ENCODE results near the gene ATP6V0A1. TPM values are rescaled to one million over a fixed set of nuclear protein-coding genes. Genes with fewer than 3 reads are reported as not detected.
"Not testable (repeated sequence)": the region's sequence is repeated elsewhere in the genome, so short reads cannot be mapped to it uniquely, and the experiment has no call there.

ATP6V0A1 gene
- total RNA-seq, 2 experiments from 2014 or later = 5.8 to 7.1 TPM

GRCh38 chr17:42453439-42453838, 5.2 kb upstream of the ATP6V0A1 start:
- CTCF ChIA-PET = interaction anchor here (1.3 kb wide), 1 partner anchor 74 kb away, joined by 3 read pairs; no protein-coding TSS in a partner anchor
- TF ChIP-seq, protein P1, sequence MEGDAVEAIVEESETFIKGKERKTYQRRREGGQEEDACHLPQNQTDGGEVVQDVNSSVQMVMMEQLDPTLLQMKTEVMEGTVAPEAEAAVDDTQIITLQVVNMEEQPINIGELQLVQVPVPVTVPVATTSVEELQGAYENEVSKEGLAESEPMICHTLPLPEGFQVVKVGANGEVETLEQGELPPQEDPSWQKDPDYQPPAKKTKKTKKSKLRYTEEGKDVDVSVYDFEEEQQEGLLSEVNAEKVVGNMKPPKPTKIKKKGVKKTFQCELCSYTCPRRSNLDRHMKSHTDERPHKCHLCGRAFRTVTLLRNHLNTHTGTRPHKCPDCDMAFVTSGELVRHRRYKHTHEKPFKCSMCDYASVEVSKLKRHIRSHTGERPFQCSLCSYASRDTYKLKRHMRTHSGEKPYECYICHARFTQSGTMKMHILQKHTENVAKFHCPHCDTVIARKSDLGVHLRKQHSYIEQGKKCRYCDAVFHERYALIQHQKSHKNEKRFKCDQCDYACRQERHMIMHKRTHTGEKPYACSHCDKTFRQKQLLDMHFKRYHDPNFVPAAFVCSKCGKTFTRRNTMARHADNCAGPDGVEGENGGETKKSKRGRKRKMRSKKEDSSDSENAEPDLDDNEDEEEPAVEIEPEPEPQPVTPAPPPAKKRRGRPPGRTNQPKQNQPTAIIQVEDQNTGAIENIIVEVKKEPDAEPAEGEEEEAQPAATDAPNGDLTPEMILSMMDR (IDR thresholded peaks at IDR 0.05) = no peak
- Mint-ChIP-seq H3K9me3 (no peaks in the 10 kb centered on the region), H3K4me3 (no peak overlapping the region), H3K4me1 (ENCODE audit: low read depth) (peaks cover 20% of the 10 kb centered on the region), H3K27me3 (peaks cover 3% of the 10 kb centered on the region), H3K36me3 (ENCODE audit: low read depth) (no peaks in the 10 kb centered on the region), H3K27ac (no peak overlapping the region)
- POLR2A ChIA-PET = no interaction called here
- intact Hi-C loops (cut with micrococcal nuclease) = no loop called here
- DNase-seq (no peak), ATAC-seq (no peak)

- CTCF ChIA-PET = interaction anchor here (0.9 to 1.4 kb wide), 2 partner anchors 18 to 63 kb away, joined by 3 read pairs; no protein-coding TSS in a partner anchor
- H3K9me3 Mint-ChIP-seq; H3K36me3 Mint-ChIP-seq (ENCODE audit: low read depth); ATAC-seq; H3K27me3 Mint-ChIP-seq; H3K27ac Mint-ChIP-seq; DNase-seq; H3K4me3 Mint-ChIP-seq; intact Hi-C loops (cut with micrococcal nuclease); POLR2A ChIA-PET: not testable (repeated sequence)
- H3K4me1 Mint-ChIP-seq (ENCODE audit: low read depth) = peaks cover 34% of the 10 kb centered on the region
Measured at GRCh38 chr17:42454987-42455386, 3.7 kb upstream of the ATP6V0A1 start.

DNA sequence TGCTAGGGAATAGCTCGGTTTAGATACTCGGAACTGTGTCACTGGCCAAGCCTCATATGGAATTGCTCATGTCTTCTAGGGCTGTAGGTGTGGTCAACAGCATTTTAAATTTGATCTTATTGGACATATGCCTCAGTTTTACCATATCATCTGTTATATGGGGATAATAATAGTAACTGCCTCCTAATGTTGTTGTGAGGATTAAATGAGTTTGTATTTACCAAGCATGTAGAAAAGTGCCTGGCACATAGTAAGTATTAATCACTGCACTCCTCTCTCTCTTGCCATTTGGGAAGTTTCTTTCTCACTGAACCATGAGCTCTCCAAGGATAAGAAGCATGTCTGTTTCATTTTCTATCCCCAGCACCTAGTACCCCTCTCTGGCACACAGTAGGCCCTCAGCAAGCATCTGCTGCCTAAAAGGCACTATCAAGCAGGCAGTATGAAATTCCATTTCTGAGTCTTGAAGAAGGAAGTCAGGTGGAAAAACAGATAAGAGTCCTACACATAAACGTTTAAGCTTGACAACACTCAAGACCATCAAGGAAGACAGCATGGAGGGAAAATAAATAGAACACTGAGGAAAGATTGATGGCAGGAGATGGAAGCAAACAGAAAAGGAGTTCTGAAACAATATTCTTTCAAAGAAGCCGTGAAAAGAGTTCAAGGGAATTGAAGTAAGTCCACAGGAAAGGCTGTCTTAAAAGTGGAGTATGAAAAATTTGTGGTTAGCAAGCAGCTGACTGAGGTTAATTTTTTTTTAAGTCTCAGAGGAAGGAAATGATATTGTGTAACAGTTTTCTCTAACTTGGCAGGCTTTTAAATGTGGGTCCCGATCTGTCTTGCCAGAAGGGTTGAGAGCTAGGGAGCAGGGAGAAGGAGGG, 2.2 kb upstream of the ATP6V0A1 start:
- peaks cover 3% of the 10 kb centered on the region for H3K27me3 Mint-ChIP-seq
- TF ChIP-seq, protein P1 (IDR thresholded peaks at IDR 0.05) = no peak
- ATAC-seq (no peak), DNase-seq (no peak)
- no peak overlapping the region for H3K4me3 Mint-ChIP-seq
- ChIA-PET POLR2A (interaction anchor here (0.7 to 1.0 kb wide), 2 partner anchors 65 to 83 kb away, joined by 3 read pairs; no protein-coding TSS in a partner anchor), CTCF (interaction anchor here (1.6 to 1.7 kb wide), 2 partner anchors 61 to 122 kb away, joined by 3 to 7 read pairs; no protein-coding TSS in a partner anchor)
- intact Hi-C loops (cut with micrococcal nuclease) = no loop called here
- no peak overlapping the region for H3K27ac Mint-ChIP-seq
- H3K36me3 Mint-ChIP-seq (ENCODE audit: low read depth) = no peaks in the 10 kb centered on the region
- H3K4me1 Mint-ChIP-seq (ENCODE audit: low read depth) = peaks cover 44% of the 10 kb centered on the region
- no peaks in the 10 kb centered on the region for H3K9me3 Mint-ChIP-seq

GRCh38 chr17:42457107-42457792, 1.4 kb upstream of the ATP6V0A1 start:
- Mint-ChIP-seq H3K4me3 (peak overlapping the region; percentile 49), H3K27me3 (peaks cover 3% of the 10 kb centered on the region), H3K27ac (peak overlapping the region; percentile 13), H3K9me3 (no peaks in the 10 kb centered on the region), H3K4me1 (ENCODE audit: low read depth) (peaks cover 44% of the 10 kb centered on the region), H3K36me3 (ENCODE audit: low read depth) (no peaks in the 10 kb centered on the region)
- CTCF ChIA-PET = interaction anchor here (0.6 to 1.7 kb wide), 3 partner anchors 16 to 121 kb away, joined by 3 to 7 read pairs (median 3); no protein-coding TSS in a partner anchor
- intact Hi-C loops (cut with micrococcal nuclease) = no loop called here
- DNase-seq = no peak
- TF ChIP-seq, protein P1 (IDR thresholded peaks at IDR 0.05) = no peak
- ATAC-seq = no peak
- POLR2A ChIA-PET = interaction anchor here (0.7 to 1.0 kb wide), 2 partner anchors 65 to 83 kb away, joined by 3 read pairs; no protein-coding TSS in a partner anchor

DNA sequence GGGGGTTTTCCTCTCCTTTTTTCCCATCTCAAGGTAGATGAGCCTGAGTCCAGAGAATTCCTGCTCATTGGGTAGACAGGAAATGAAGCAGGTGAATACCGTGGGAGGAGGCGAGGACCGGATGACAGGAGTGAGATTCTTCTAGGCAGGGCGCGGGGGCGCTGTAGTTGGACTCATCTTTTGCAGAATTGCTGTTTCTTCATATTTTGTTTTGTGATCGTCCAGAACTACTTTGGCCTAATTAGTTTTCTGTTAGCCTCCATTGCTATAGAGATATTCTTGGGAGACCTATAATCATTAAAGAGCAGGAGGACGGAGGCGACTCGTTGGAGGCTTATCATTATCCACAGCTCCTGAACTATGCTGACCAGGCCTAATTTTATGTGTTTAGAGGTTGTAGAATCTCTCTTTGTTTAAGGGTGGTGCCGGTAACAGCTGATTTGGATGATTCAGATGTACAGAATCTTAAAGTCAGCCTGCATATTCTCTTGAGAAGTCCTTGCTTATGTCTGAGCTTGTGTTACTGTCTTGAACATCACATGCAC, 650 bp downstream of the ATP6V0A1 start:
- intact Hi-C loops (cut with micrococcal nuclease) = no loop called here
- H3K27me3 Mint-ChIP-seq = peaks cover 3% of the 10 kb centered on the region
- H3K27ac Mint-ChIP-seq = peak overlapping the region; percentile 79
- ATAC-seq (peak; percentile 3), DNase-seq (peak; percentile 64)
- no peaks in the 10 kb centered on the region for H3K9me3 Mint-ChIP-seq
- peak overlapping the region; percentile 77 for H3K4me3 Mint-ChIP-seq
- peaks cover 42% of the 10 kb centered on the region for H3K4me1 Mint-ChIP-seq (ENCODE audit: low read depth)
- TF ChIP-seq, protein P1 (IDR thresholded peaks at IDR 0.05) = no peak
- ChIA-PET CTCF (interaction anchor here (0.9 to 2.7 kb wide), 8 partner anchors 11 to 237 kb away, joined by 3 to 8 read pairs (median 4); no protein-coding TSS in a partner anchor), POLR2A (interaction anchor here (0.8 kb wide), 1 partner anchor 83 kb away, joined by 3 read pairs; no protein-coding TSS in a partner anchor)
- no peaks in the 10 kb centered on the region for H3K36me3 Mint-ChIP-seq (ENCODE audit: low read depth)

All from activated CD8-positive, alpha-beta T cell treated with anti-CD3 and anti-CD28 coated beads for 36 hours (primary cell).